Muscle of leg (tissue), 11 donors: ENCODE measurements around the gene CD38. TPM values are rescaled to one million over a fixed set of nuclear protein-coding genes. Genes with fewer than 3 reads are reported as not detected.

Source experiments
- DNase-seq: peaks from one replicate; pipeline ENCODE4 v3.0.0; 2013
- H3K27ac ChIP-seq: one replicate; pipeline ENCODE4 v1.5.1; 2013; ENCODE audit warnings: mild to moderate bottlenecking, low read length, control low read depth
- H3K27me3 ChIP-seq: one replicate; pipeline ENCODE4 v1.6.1; 2013; ENCODE audit warnings: low read length; ENCODE audit not compliant: control insufficient read depth, insufficient read depth
- H3K36me3 ChIP-seq: one replicate; pipeline ENCODE4 v1.6.1; 2013; ENCODE audit warnings: low read length; ENCODE audit not compliant: control insufficient read depth, insufficient read depth
- H3K4me1 ChIP-seq: one replicate; pipeline ENCODE4 v1.6.1; 2013; ENCODE audit warnings: low read length; ENCODE audit not compliant: control insufficient read depth, insufficient read depth
- H3K4me3 ChIP-seq: one replicate; pipeline ENCODE4 v1.5.1; 2013; ENCODE audit warnings: low read length, control low read depth
- H3K9me3 ChIP-seq: replicated peaks from 2 replicates; pipeline ENCODE4 v1.6.1; 2013; ENCODE audit warnings: low read depth, low read length; ENCODE audit not compliant: control insufficient read depth
- WGBS: methylation state at CpG from one replicate; pipeline ENCODE4 v1.1.5; 2013; ENCODE audit warnings: missing lambda C conversion rate; ENCODE audit not compliant: insufficient coverage; 5-methylcytosine and 5-hydroxymethylcytosine counted together
- polyA plus RNA-seq, 8 donors: library from polyadenylated mRNA; unstranded; fragments of 120-200 nt; gene quantifications; one replicate each; pipeline versions ENCODE4 v1.2.1 to v1.2.3, GENCODE V29; 2013; ENCODE audit warnings: inconsistent platforms in 1 of 8, low replicate concordance in 1 of 8; ENCODE audit not compliant: insufficient read length in 8 of 8, insufficient read depth in 1 of 8
- total RNA-seq: library from RNA; stranded (reverse); fragments of 120-200 nt; gene quantifications from one replicate; pipeline ENCODE4 v1.2.4, GENCODE V29; 2013

Gene CD38
- total and polyA plus RNA-seq, 9 donors: 0.39 to 1.8 (median 1.0) TPM

DNA sequence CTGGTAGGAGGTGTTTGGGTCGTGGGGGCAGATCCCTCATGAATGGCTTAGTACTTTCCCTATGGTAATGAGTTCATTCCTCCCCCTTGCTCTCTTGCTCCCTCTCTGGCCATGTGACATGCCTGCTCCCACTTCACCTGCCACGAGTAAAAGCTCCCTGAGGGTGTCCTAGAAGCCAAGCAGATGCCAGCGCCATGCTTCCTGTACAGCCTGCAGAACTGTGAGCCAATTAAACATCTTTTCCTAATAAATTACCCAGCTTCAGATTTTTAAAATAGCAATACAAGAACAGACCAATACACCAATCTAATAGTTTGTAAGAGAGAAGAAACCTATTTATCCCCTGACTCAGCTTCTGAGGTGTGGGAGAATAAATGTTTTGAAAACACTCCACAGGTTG lies 99.9 kb downstream of the CD38 start:
- no peaks in the 10 kb centered on the region for H3K27me3 ChIP-seq
- H3K9me3 ChIP-seq: no peaks in the 10 kb centered on the region
- H3K4me3 ChIP-seq: no peak overlapping the region
- H3K4me1 ChIP-seq: peaks cover 2% of the 10 kb centered on the region
- no peak for DNase-seq
- H3K27ac ChIP-seq: no peak overlapping the region
- H3K36me3 ChIP-seq: no peaks in the 10 kb centered on the region
- 100% methylated on average over 1 of the region's 3 CpGs for WGBS

DNA sequence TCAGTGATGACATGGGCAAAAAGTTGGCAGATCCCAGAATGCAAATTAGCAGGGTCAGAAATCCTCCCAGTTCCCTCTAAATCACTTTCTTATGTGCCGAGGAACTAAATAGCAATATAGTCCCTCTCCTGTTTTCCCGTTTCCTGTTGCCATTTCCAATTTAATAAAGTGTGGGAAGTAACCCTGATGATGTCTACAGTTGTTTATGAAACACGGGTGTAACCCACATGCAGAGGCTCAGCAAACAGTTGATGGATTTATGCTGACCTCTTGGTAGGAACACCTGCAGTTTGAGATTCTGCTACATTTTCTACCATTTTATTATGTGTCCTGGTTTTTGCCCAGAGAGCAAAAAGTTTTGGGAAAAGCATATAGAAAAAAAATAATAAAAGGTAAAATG lies 103.7 kb downstream of the CD38 start:
- Histone ChIP-seq H3K27ac (no peak overlapping the region), H3K36me3 (no peaks in the 10 kb centered on the region), H3K27me3 (no peaks in the 10 kb centered on the region), H3K4me1 (peaks cover 2% of the 10 kb centered on the region), H3K4me3 (no peak overlapping the region), H3K9me3 (no peaks in the 10 kb centered on the region)
- DNase-seq: no peak
- WGBS: no CpG with 5 or more reads among the region's 3 CpGs

- Histone ChIP-seq H3K4me1 (peaks cover 2% of the 10 kb centered on the region), H3K27ac (no peak overlapping the region), H3K4me3 (no peak overlapping the region), H3K36me3 (no peaks in the 10 kb centered on the region), H3K27me3 (no peaks in the 10 kb centered on the region), H3K9me3 (no peaks in the 10 kb centered on the region)
- no CpG with 5 or more reads among the region's 1 CpG for WGBS
- DNase-seq: peak; percentile 83
These were observed 104.6 kb downstream of the CD38 start for GRCh38 chr4:15882675-15883086.

DNA sequence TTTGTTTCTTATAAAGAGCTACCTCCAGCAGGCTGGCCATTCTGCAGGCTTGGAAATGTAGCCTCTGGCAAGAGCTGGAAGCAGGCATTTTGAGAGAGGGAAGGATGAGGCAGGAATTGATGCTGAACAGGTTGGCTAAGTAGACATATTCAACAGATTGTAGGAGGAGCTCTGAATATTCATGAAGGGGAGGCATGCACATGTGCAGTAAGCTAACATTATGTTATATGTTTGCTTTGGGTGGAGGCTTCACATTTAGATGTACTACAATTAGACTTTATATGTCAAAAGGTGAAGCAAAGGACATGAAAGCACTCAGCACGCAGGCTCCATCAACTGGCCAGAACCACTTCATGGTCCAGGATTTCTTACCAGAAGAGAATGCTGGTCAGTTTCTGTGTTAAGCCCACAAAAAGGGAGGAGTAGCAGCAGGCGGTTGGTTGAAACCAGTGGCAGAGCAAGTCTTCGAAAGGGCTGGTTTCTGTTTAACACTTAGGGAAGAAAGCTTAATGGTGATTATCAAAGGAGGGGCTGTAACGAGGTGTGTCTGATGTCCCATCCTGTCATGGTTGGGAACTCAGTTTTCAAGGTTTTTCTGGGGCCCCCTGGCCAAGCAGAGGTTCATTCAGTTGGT lies 105.6 kb downstream of the CD38 start:
- H3K27me3 ChIP-seq: no peaks in the 10 kb centered on the region
- H3K36me3 ChIP-seq: no peaks in the 10 kb centered on the region
- H3K4me3 ChIP-seq: no peak overlapping the region
- no peak overlapping the region for H3K27ac ChIP-seq
- peaks cover 2% of the 10 kb centered on the region for H3K4me1 ChIP-seq
- WGBS: 88% methylated on average over 2 of the region's 4 CpGs
- no peaks in the 10 kb centered on the region for H3K9me3 ChIP-seq
- DNase-seq: no peak

GRCh38 chr4:15884666-15885065 lies 106.5 kb downstream of the CD38 start:
- Histone ChIP-seq H3K27me3 (no peaks in the 10 kb centered on the region), H3K27ac (no peak overlapping the region), H3K4me1 (peaks cover 2% of the 10 kb centered on the region), H3K4me3 (no peak overlapping the region), H3K36me3 (no peaks in the 10 kb centered on the region), H3K9me3 (no peaks in the 10 kb centered on the region)
- no CpG with 5 or more reads among the region's 3 CpGs for WGBS
- DNase-seq: no peak

GRCh38 chr4:15885422-15885821 lies 107.3 kb downstream of the CD38 start:
- Histone ChIP-seq H3K27me3 (no peaks in the 10 kb centered on the region), H3K9me3 (no peaks in the 10 kb centered on the region), H3K4me1 (peaks cover 2% of the 10 kb centered on the region), H3K36me3 (no peaks in the 10 kb centered on the region), H3K27ac (no peak overlapping the region), H3K4me3 (no peak overlapping the region)
- no peak for DNase-seq
- no CpG with 5 or more reads among the region's 7 CpGs for WGBS

GRCh38 chr4:15888515-15888914 lies 110.4 kb downstream of the CD38 start:
- no peak overlapping the region for H3K4me3 ChIP-seq
- 45% methylated on average over 3 of the region's 9 CpGs for WGBS
- H3K27ac ChIP-seq: no peak overlapping the region
- H3K27me3 ChIP-seq: no peaks in the 10 kb centered on the region
- no peaks in the 10 kb centered on the region for H3K9me3 ChIP-seq
- no peak for DNase-seq
- H3K4me1 ChIP-seq: peaks cover 3% of the 10 kb centered on the region
- no peaks in the 10 kb centered on the region for H3K36me3 ChIP-seq

- Histone ChIP-seq H3K27ac (no peak overlapping the region), H3K9me3 (no peaks in the 10 kb centered on the region), H3K4me1 (peaks cover 3% of the 10 kb centered on the region), H3K36me3 (no peaks in the 10 kb centered on the region), H3K4me3 (no peak overlapping the region), H3K27me3 (no peaks in the 10 kb centered on the region)
- 86% methylated on average over 3 of the region's 4 CpGs for whole genome bisulfite sequencing
- DNase-seq: no peak
These were observed 112.2 kb downstream of the CD38 start for GRCh38 chr4:15890246-15890829.

DNA sequence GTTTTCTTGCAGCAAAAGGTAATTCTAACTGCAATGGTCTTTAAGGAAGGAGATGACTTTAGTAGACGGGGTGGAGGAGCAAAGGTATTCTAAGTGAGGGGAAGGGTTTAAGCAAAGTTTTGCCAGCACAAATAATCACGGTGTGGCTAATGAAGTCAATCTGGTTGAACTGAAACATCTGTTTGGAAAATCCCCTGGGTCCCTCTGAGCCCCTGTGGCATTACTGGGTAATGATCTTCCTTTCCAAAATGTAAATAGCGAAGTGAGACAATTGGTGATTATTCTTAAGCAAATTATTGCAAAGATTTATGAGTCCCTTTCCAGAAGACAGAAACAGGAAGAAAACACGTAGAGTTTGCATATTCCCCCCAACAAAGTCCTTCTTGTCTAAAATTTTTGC lies 113.2 kb downstream of the CD38 start:
- Histone ChIP-seq H3K9me3 (no peaks in the 10 kb centered on the region), H3K27ac (no peak overlapping the region), H3K4me1 (peaks cover 3% of the 10 kb centered on the region), H3K27me3 (no peaks in the 10 kb centered on the region), H3K36me3 (no peaks in the 10 kb centered on the region), H3K4me3 (no peak overlapping the region)
- 18% methylated on average over 2 of the region's 4 CpGs for WGBS
- no peak for DNase-seq

GRCh38 chr4:15893962-15894361 lies 115.8 kb downstream of the CD38 start:
- no peak overlapping the region for H3K27ac ChIP-seq
- no peaks in the 10 kb centered on the region for H3K27me3 ChIP-seq
- H3K36me3 ChIP-seq: no peaks in the 10 kb centered on the region
- H3K4me3 ChIP-seq: no peak overlapping the region
- no peaks in the 10 kb centered on the region for H3K9me3 ChIP-seq
- WGBS: no CpG with 5 or more reads among the region's 4 CpGs
- peaks cover 3% of the 10 kb centered on the region for H3K4me1 ChIP-seq
- DNase-seq: peak; percentile 70

DNA sequence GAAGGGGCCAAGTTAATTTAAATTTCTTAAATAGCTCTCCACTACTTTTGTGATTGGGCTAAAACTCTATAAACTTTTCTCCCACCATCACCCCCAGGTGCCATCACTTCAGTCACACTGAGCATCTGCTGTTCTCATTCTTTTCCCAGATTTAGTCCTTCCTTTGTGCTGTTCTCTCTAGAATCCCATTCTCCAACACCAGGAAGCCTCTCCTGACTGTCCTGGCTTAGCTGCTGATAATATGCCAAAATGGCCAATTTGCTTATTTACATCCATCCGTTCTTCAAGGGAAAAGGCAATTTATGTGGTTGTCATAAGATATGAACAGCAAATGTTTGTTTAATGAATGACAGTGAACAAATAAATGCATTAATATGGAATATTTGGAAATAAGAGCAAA lies 116.3 kb downstream of the CD38 start:
- H3K4me1 ChIP-seq: peaks cover 3% of the 10 kb centered on the region
- H3K36me3 ChIP-seq: no peaks in the 10 kb centered on the region
- no peaks in the 10 kb centered on the region for H3K9me3 ChIP-seq
- H3K27ac ChIP-seq: no peak overlapping the region
- H3K4me3 ChIP-seq: no peak overlapping the region
- DNase-seq: no peak
- no peaks in the 10 kb centered on the region for H3K27me3 ChIP-seq
- no CpG with 5 or more reads among the region's 1 CpG for WGBS
